ENCODE data around the gene SCYL2. TPM values are rescaled to one million over a fixed set of nuclear protein-coding genes. Genes with fewer than 3 reads are reported as not detected.

The SCYL2 gene
- polyA plus RNA-seq, 1 donor (not counting 4 experiments of a cell fraction or from before 2014, with no cell fraction given): 31.5 TPM

- H2AFZ ChIP-seq (ENCODE audit: control insufficient read depth, low read length): no peak overlapping the region
- no peak for FAIRE-seq
- no peaks in the 10 kb centered on the region for H3K4me1 ChIP-seq (ENCODE audit: control insufficient read depth, extremely low read depth, insufficient read depth, low read length)
- TF ChIP-seq EZH2 (IDR thresholded peaks at IDR 0.05; ENCODE audit: low read length): no peak
- TF ChIP-seq, protein P1, sequence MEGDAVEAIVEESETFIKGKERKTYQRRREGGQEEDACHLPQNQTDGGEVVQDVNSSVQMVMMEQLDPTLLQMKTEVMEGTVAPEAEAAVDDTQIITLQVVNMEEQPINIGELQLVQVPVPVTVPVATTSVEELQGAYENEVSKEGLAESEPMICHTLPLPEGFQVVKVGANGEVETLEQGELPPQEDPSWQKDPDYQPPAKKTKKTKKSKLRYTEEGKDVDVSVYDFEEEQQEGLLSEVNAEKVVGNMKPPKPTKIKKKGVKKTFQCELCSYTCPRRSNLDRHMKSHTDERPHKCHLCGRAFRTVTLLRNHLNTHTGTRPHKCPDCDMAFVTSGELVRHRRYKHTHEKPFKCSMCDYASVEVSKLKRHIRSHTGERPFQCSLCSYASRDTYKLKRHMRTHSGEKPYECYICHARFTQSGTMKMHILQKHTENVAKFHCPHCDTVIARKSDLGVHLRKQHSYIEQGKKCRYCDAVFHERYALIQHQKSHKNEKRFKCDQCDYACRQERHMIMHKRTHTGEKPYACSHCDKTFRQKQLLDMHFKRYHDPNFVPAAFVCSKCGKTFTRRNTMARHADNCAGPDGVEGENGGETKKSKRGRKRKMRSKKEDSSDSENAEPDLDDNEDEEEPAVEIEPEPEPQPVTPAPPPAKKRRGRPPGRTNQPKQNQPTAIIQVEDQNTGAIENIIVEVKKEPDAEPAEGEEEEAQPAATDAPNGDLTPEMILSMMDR (optimal IDR thresholded peaks at IDR 0.05 in 1 of 3, IDR thresholded peaks at IDR 0.05 in 1 of 3, conservative IDR thresholded peaks at IDR 0.05 in 1 of 3; ENCODE audit: extremely low read depth in 1 of 3, insufficient read depth in 2 of 3, low read length in 3 of 3): no peak
- dilution Hi-C loops (cut with MboI; ENCODE audit: extremely low pct_ligation_motif_present, low sequenced_read_pairs): no loop called here
- no peaks in the 10 kb centered on the region for H3K36me3 ChIP-seq (ENCODE audit: control insufficient read depth in 2 of 2, extremely low read depth in 1 of 2, insufficient read depth in 2 of 2, low read length in 2 of 2)
- H3K4me2 ChIP-seq (ENCODE audit: control insufficient read depth, extremely low read depth, insufficient read depth, low read depth, low read length): no peak overlapping the region
- no peak for DNase-seq (ENCODE audit: low read depth, low spot score)
- H3K79me2 ChIP-seq (ENCODE audit: control insufficient read depth, insufficient read depth, low read length): no peaks in the 10 kb centered on the region
- H3K9me1 ChIP-seq (ENCODE audit: control insufficient read depth, extremely low read depth, insufficient read depth, low read length): no peaks in the 10 kb centered on the region
- no peak overlapping the region for H3K9ac ChIP-seq (ENCODE audit: control insufficient read depth, extremely low read depth, insufficient read depth, low read length)
- no peaks in the 10 kb centered on the region for H3K27me3 ChIP-seq (ENCODE audit: control insufficient read depth, extremely low read depth, insufficient read depth, low read length)
- H3K9me3 ChIP-seq (ENCODE audit: control insufficient read depth, low read depth, low read length): no peaks in the 10 kb centered on the region
- H3K4me3 ChIP-seq (ENCODE audit: control insufficient read depth in 2 of 3, extremely low read depth in 1 of 3, insufficient read depth in 2 of 3, low read depth in 1 of 3, low read length in 3 of 3): no peak overlapping the region
- H3K27ac ChIP-seq (ENCODE audit: control insufficient read depth, insufficient read depth, low read length): no peak overlapping the region
- no peaks in the 10 kb centered on the region for H4K20me1 ChIP-seq (ENCODE audit: control insufficient read depth, extremely low read depth, insufficient read depth, low read length)
Observed at GRCh38 chr12:100247765-100248164, 19.2 kb upstream of the SCYL2 start.

DNA sequence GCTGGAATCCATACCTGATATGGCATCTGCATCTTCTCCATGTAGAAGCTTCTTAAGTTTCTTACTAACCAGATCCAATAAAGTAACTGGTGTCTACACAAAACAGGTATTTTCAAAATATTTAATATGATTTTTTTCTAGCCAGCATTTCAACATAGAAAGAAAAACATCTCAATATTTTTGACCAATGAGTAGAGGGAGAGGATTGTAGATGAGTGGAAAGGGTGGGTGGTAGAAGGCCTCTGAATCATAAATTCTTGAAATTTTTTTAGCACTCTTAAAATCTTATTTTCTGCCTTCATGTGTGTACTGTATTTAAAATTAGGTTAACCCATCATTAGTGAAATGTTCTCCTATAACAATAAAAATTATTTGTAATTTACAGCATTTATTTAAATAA is 18.1 kb upstream of the SCYL2 start:
- TF ChIP-seq, protein P1 (optimal IDR thresholded peaks at IDR 0.05 in 1 of 3, IDR thresholded peaks at IDR 0.05 in 1 of 3, conservative IDR thresholded peaks at IDR 0.05 in 1 of 3; ENCODE audit: extremely low read depth in 1 of 3, insufficient read depth in 2 of 3, low read length in 3 of 3): no peak
- TF ChIP-seq EZH2 (IDR thresholded peaks at IDR 0.05; ENCODE audit: low read length): no peak
- H4K20me1 ChIP-seq (ENCODE audit: control insufficient read depth, extremely low read depth, insufficient read depth, low read length): no peaks in the 10 kb centered on the region
- H3K4me1 ChIP-seq (ENCODE audit: control insufficient read depth, extremely low read depth, insufficient read depth, low read length): no peaks in the 10 kb centered on the region
- no peak overlapping the region for H3K4me3 ChIP-seq (ENCODE audit: control insufficient read depth in 2 of 3, extremely low read depth in 1 of 3, insufficient read depth in 2 of 3, low read depth in 1 of 3, low read length in 3 of 3)
- no peaks in the 10 kb centered on the region for H3K79me2 ChIP-seq (ENCODE audit: control insufficient read depth, insufficient read depth, low read length)
- no peaks in the 10 kb centered on the region for H3K9me1 ChIP-seq (ENCODE audit: control insufficient read depth, extremely low read depth, insufficient read depth, low read length)
- no peak for FAIRE-seq
- H2AFZ ChIP-seq (ENCODE audit: control insufficient read depth, low read length): no peak overlapping the region
- no peaks in the 10 kb centered on the region for H3K9me3 ChIP-seq (ENCODE audit: control insufficient read depth, low read depth, low read length)
- no peaks in the 10 kb centered on the region for H3K36me3 ChIP-seq (ENCODE audit: control insufficient read depth in 2 of 2, extremely low read depth in 1 of 2, insufficient read depth in 2 of 2, low read length in 2 of 2)
- no peaks in the 10 kb centered on the region for H3K27me3 ChIP-seq (ENCODE audit: control insufficient read depth, extremely low read depth, insufficient read depth, low read length)
- no peak for DNase-seq (ENCODE audit: low read depth, low spot score)
- H3K9ac ChIP-seq (ENCODE audit: control insufficient read depth, extremely low read depth, insufficient read depth, low read length): no peak overlapping the region
- H3K27ac ChIP-seq (ENCODE audit: control insufficient read depth, insufficient read depth, low read length): no peak overlapping the region
- dilution Hi-C loops (cut with MboI; ENCODE audit: extremely low pct_ligation_motif_present, low sequenced_read_pairs): no loop called here
- H3K4me2 ChIP-seq (ENCODE audit: control insufficient read depth, extremely low read depth, insufficient read depth, low read depth, low read length): no peak overlapping the region
